Stomach (tissue), 4 donors: ENCODE results near the gene HNRNPD.

Experiments
- POLR2AphosphoS5 ChIP-seq, 3 donors: sonication (generic); formaldehyde crosslinking; IDR thresholded peaks; one replicate each; pipeline ENCODE4 v1.6.1; 2016; ENCODE audit warnings: antibody characterized with exemption in 3 of 3
- TF ChIP-seq, protein P1 (sequence below), 7 experiments: fragments of 450-650 bp in 4 of 7; fragments of 200-600 bp in 3 of 7; sonication (generic) in 3 of 7; IDR thresholded peaks; one replicate each; pipeline ENCODE4 v1.5.1; 2016 to 2019; ENCODE audit warnings: antibody characterized with exemption in 7 of 7, control low read depth in 2 of 7, mild to moderate bottlenecking in 1 of 7

- TF ChIP-seq, protein P1, sequence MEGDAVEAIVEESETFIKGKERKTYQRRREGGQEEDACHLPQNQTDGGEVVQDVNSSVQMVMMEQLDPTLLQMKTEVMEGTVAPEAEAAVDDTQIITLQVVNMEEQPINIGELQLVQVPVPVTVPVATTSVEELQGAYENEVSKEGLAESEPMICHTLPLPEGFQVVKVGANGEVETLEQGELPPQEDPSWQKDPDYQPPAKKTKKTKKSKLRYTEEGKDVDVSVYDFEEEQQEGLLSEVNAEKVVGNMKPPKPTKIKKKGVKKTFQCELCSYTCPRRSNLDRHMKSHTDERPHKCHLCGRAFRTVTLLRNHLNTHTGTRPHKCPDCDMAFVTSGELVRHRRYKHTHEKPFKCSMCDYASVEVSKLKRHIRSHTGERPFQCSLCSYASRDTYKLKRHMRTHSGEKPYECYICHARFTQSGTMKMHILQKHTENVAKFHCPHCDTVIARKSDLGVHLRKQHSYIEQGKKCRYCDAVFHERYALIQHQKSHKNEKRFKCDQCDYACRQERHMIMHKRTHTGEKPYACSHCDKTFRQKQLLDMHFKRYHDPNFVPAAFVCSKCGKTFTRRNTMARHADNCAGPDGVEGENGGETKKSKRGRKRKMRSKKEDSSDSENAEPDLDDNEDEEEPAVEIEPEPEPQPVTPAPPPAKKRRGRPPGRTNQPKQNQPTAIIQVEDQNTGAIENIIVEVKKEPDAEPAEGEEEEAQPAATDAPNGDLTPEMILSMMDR (IDR thresholded peaks at IDR 0.05), result no peak
- no peak for TF ChIP-seq POLR2AphosphoS5 (IDR thresholded peaks at IDR 0.05)
Observed at GRCh38 chr4:82346126-82346525, 27.7 kb downstream of the HNRNPD start.
